T-helper 17 cell (primary cell): ENCODE results near the gene SEMA4D. TPM values are rescaled to one million over a fixed set of nuclear protein-coding genes. Genes with fewer than 3 reads are reported as not detected.

Experiments
- ATAC-seq: fragments of 150-1000 bp; cut with Tn5 transposase; 2 replicates; pipeline ENCODE4 v1.10.0; 2021; ENCODE audit warnings: mild to moderate bottlenecking, moderate library complexity
- DNase-seq, 3 donors: peaks; one replicate each; pipeline versions ENCODE4 v3.0.0 to v3.0.0-alpha.2; 2020 to 2021
- H3K9me3 ChIP-seq: one replicate; pipeline ENCODE4 v1.7.0; 2013; ENCODE audit warnings: low read length, mild to moderate bottlenecking; ENCODE audit not compliant: control insufficient read depth, poor library complexity, severe bottlenecking
- H3K27ac Mint-ChIP-seq: one replicate; pipeline ENCODE4 v1.8.0; 2022; ENCODE audit warnings: mild to moderate bottlenecking, moderate library complexity, mixed read lengths
- H3K27me3 Mint-ChIP-seq: one replicate; pipeline ENCODE4 v1.8.0; 2022; ENCODE audit warnings: mixed read lengths
- H3K36me3 Mint-ChIP-seq: one replicate; pipeline ENCODE4 v1.8.0; 2022; ENCODE audit warnings: low read depth, mixed read lengths
- H3K4me1 Mint-ChIP-seq: one replicate; pipeline ENCODE4 v1.8.0; 2022; ENCODE audit warnings: mild to moderate bottlenecking, mixed read lengths
- H3K4me3 Mint-ChIP-seq: one replicate; pipeline ENCODE4 v1.8.0; 2022; ENCODE audit warnings: mild to moderate bottlenecking, moderate library complexity, mixed read lengths
- total RNA-seq, 4 donors: library from RNA in 2 of 4; stranded (reverse) in 2 of 4; gene quantifications; one replicate each; pipeline ENCODE4 v1.2.3 and lab custom pipeline; 2022 to 2026

SEMA4D gene
- total RNA-seq, 2 donors from 2014 or later: 250 to 312 TPM

GRCh38 chr9:89364666-89365531 lies 133.0 kb downstream of the SEMA4D start:
- H3K27me3 Mint-ChIP-seq: no peaks in the 10 kb centered on the region
- no peaks in the 10 kb centered on the region for H3K9me3 ChIP-seq
- H3K36me3 Mint-ChIP-seq: peaks cover 5% of the 10 kb centered on the region
- no peak for DNase-seq
- peak overlapping the region; percentile 63 for H3K27ac Mint-ChIP-seq
- H3K4me1 Mint-ChIP-seq: peaks cover 15% of the 10 kb centered on the region
- H3K4me3 Mint-ChIP-seq: no peak overlapping the region
- no peak for ATAC-seq

GRCh38 chr9:89363921-89364665 lies 133.8 kb downstream of the SEMA4D start:
- DNase-seq (no peak), ATAC-seq (no peak)
- no peaks in the 10 kb centered on the region for H3K27me3 Mint-ChIP-seq
- H3K4me3 Mint-ChIP-seq: no peak overlapping the region
- peaks cover 5% of the 10 kb centered on the region for H3K36me3 Mint-ChIP-seq
- peaks cover 16% of the 10 kb centered on the region for H3K4me1 Mint-ChIP-seq
- no peaks in the 10 kb centered on the region for H3K9me3 ChIP-seq
- peak overlapping the region; percentile 63 for H3K27ac Mint-ChIP-seq

- H3K4me3 Mint-ChIP-seq: no peak overlapping the region
- DNase-seq (no peak), ATAC-seq (no peak)
- H3K36me3 Mint-ChIP-seq: peaks cover 5% of the 10 kb centered on the region
- peaks cover 14% of the 10 kb centered on the region for H3K4me1 Mint-ChIP-seq
- H3K27me3 Mint-ChIP-seq: no peaks in the 10 kb centered on the region
- no peaks in the 10 kb centered on the region for H3K9me3 ChIP-seq
- peak overlapping the region; percentile 76 for H3K27ac Mint-ChIP-seq
These were observed 134.6 kb downstream of the SEMA4D start for GRCh38 chr9:89363311-89363670.

GRCh38 chr9:89362647-89363310 lies 135.1 kb downstream of the SEMA4D start:
- ATAC-seq (no peak), DNase-seq (no peak)
- H3K9me3 ChIP-seq: no peaks in the 10 kb centered on the region
- no peaks in the 10 kb centered on the region for H3K27me3 Mint-ChIP-seq
- H3K27ac Mint-ChIP-seq: peak overlapping the region; percentile 76
- peaks cover 8% of the 10 kb centered on the region for H3K36me3 Mint-ChIP-seq
- no peak overlapping the region for H3K4me3 Mint-ChIP-seq
- H3K4me1 Mint-ChIP-seq: peaks cover 10% of the 10 kb centered on the region

- DNase-seq (no peak), ATAC-seq (peak; percentile 8)
- Mint-ChIP-seq H3K4me3 (no peak overlapping the region), H3K4me1 (peaks cover 12% of the 10 kb centered on the region), H3K27ac (peak overlapping the region; percentile 76), H3K36me3 (peaks cover 8% of the 10 kb centered on the region), H3K27me3 (no peaks in the 10 kb centered on the region)
- H3K9me3 ChIP-seq: no peaks in the 10 kb centered on the region
These were observed 135.9 kb downstream of the SEMA4D start for GRCh38 chr9:89361816-89362646.

- peaks cover 17% of the 10 kb centered on the region for H3K4me1 Mint-ChIP-seq
- peaks cover 8% of the 10 kb centered on the region for H3K36me3 Mint-ChIP-seq
- no peak for DNase-seq
- H3K9me3 ChIP-seq: no peaks in the 10 kb centered on the region
- no peak for ATAC-seq
- no peaks in the 10 kb centered on the region for H3K27me3 Mint-ChIP-seq
- H3K27ac Mint-ChIP-seq: peak overlapping the region; percentile 76
- H3K4me3 Mint-ChIP-seq: peak overlapping the region; percentile 19
These were observed 136.9 kb downstream of the SEMA4D start for GRCh38 chr9:89361031-89361430.

- ATAC-seq: no peak
These were observed 137.4 kb downstream of the SEMA4D start for GRCh38 chr9:89360465-89360864.

GRCh38 chr9:89359751-89360261 lies 138.1 kb downstream of the SEMA4D start:
- H3K27me3 Mint-ChIP-seq: no peaks in the 10 kb centered on the region
- peaks cover 8% of the 10 kb centered on the region for H3K36me3 Mint-ChIP-seq
- no peak overlapping the region for H3K4me3 Mint-ChIP-seq
- peak overlapping the region; percentile 76 for H3K27ac Mint-ChIP-seq
- DNase-seq (no peak), ATAC-seq (no peak)
- H3K9me3 ChIP-seq: no peaks in the 10 kb centered on the region
- H3K4me1 Mint-ChIP-seq: peaks cover 14% of the 10 kb centered on the region

More at GRCh38 chr9:89360465-89360864, 137.4 kb downstream of the SEMA4D start:
- Mint-ChIP-seq H3K4me1 (peaks cover 16% of the 10 kb centered on the region), H3K4me3 (peak overlapping the region; percentile 19), H3K27ac (peak overlapping the region; percentile 76), H3K27me3 (no peaks in the 10 kb centered on the region), H3K36me3 (peaks cover 8% of the 10 kb centered on the region)
- no peaks in the 10 kb centered on the region for H3K9me3 ChIP-seq
- DNase-seq: no peak

- peaks cover 16% of the 10 kb centered on the region for H3K4me1 Mint-ChIP-seq
- no peak overlapping the region for H3K27ac Mint-ChIP-seq
- H3K36me3 Mint-ChIP-seq: peaks cover 10% of the 10 kb centered on the region
- H3K9me3 ChIP-seq: no peaks in the 10 kb centered on the region
- DNase-seq (no peak), ATAC-seq (no peak)
- H3K27me3 Mint-ChIP-seq: no peaks in the 10 kb centered on the region
- peak overlapping the region; percentile 33 for H3K4me3 Mint-ChIP-seq
These were observed 138.9 kb downstream of the SEMA4D start for GRCh38 chr9:89358985-89359384.

- Mint-ChIP-seq H3K27ac (peak overlapping the region; percentile 80), H3K4me3 (no peak overlapping the region), H3K27me3 (no peaks in the 10 kb centered on the region), H3K36me3 (peaks cover 10% of the 10 kb centered on the region), H3K4me1 (peaks cover 16% of the 10 kb centered on the region)
- no peaks in the 10 kb centered on the region for H3K9me3 ChIP-seq
- DNase-seq (no peak), ATAC-seq (no peak)
These were observed 139.5 kb downstream of the SEMA4D start for GRCh38 chr9:89358376-89358916.

GRCh38 chr9:89357331-89358197 lies 140.3 kb downstream of the SEMA4D start:
- H3K9me3 ChIP-seq: no peaks in the 10 kb centered on the region
- ATAC-seq (no peak), DNase-seq (no peak)
- no peaks in the 10 kb centered on the region for H3K27me3 Mint-ChIP-seq
- H3K4me1 Mint-ChIP-seq: peaks cover 17% of the 10 kb centered on the region
- H3K4me3 Mint-ChIP-seq: no peak overlapping the region
- peaks cover 10% of the 10 kb centered on the region for H3K36me3 Mint-ChIP-seq
- H3K27ac Mint-ChIP-seq: peak overlapping the region; percentile 80
